HepG2 (cell line): ENCODE measurements around the gene PRPF4. TPM values are rescaled to one million over a fixed set of nuclear protein-coding genes. Genes with fewer than 3 reads are reported as not detected.

Experiments used
- KAT7 ChIP-seq: IDR thresholded peaks from 2 replicates; pipeline ENCODE4 v1.6.1; 2018; ENCODE audit warnings: borderline replicate concordance, missing compliant biosample characterization
- MAFK ChIP-seq, 2 experiments: IDR thresholded peaks in 1 of 2; conservative IDR thresholded peaks in 1 of 2; 2 replicates each; pipeline ENCODE4 v1.6.1; 2011; ENCODE audit warnings: improper control_type of control experiment in 2 of 2, low read length in 2 of 2
- MYPOP ChIP-seq: sonication (generic); formaldehyde crosslinking; IDR thresholded peaks from 2 replicates; pipeline ENCODE4 v1.8.1; 2023; ENCODE audit warnings: mild to moderate bottlenecking, moderate library complexity, missing genetic modification reagents
- NCOR1 ChIP-seq: fragments of 200-600 bp; sonication (generic); IDR thresholded peaks from 2 replicates; pipeline ENCODE4 v1.7.0; 2017; ENCODE audit warnings: antibody characterized with exemption, low read length, borderline replicate concordance
- NFRKB ChIP-seq: fragments of 450-650 bp; IDR thresholded peaks from 2 replicates; pipeline ENCODE4 v1.6.1; 2017
- PRDM15 ChIP-seq: sonication (generic); formaldehyde crosslinking; IDR thresholded peaks from 2 replicates; pipeline ENCODE4 v1.4.0; 2020; ENCODE audit warnings: missing genetic modification reagents
- RBM22 ChIP-seq: fragments of 200-400 bp; formaldehyde crosslinking; optimal IDR thresholded peaks from 2 replicates; pipeline ENCODE3; 2017; ENCODE audit warnings: mild to moderate bottlenecking, low read length, moderate library complexity
- SAFB2 ChIP-seq: sonication (generic); formaldehyde crosslinking; IDR thresholded peaks from 2 replicates; pipeline ENCODE4 v1.5.1; 2020; ENCODE audit warnings: missing genetic modification reagents, low read depth, mild to moderate bottlenecking, borderline replicate concordance
- SIN3B ChIP-seq: fragments of 150-350 bp; IDR thresholded peaks from 2 replicates; pipeline ENCODE4 v1.6.1; 2014; ENCODE audit warnings: low read length
- THRA ChIP-seq: sonication (generic); formaldehyde crosslinking; IDR thresholded peaks from 2 replicates; pipeline ENCODE4 v1.4.0; 2020; ENCODE audit warnings: missing genetic modification reagents, borderline replicate concordance
- ZFAT ChIP-seq: sonication (generic); formaldehyde crosslinking; conservative IDR thresholded peaks from 2 replicates; pipeline ENCODE4 v1.8.1; 2023; ENCODE audit warnings: missing genetic modification reagents, inconsistent platforms
- ZFP90 ChIP-seq: sonication (generic); formaldehyde crosslinking; IDR thresholded peaks from 2 replicates; pipeline ENCODE4 v1.8.0; 2022; ENCODE audit warnings: missing genetic modification reagents, mild to moderate bottlenecking, inconsistent platforms, borderline replicate concordance
- ZKSCAN8 ChIP-seq: IDR thresholded peaks from 2 replicates; pipeline ENCODE4 v1.6.1; 2016; ENCODE audit warnings: borderline replicate concordance, missing genetic modification reagents, missing compliant biosample characterization
- ZNF235 ChIP-seq: sonication (generic); formaldehyde crosslinking; IDR thresholded peaks from 2 replicates; pipeline ENCODE4 v1.8.1; 2023; ENCODE audit warnings: mild to moderate bottlenecking, missing genetic modification reagents, borderline replicate concordance
- ZNF292 ChIP-seq: sonication (generic); formaldehyde crosslinking; IDR thresholded peaks from 2 replicates; pipeline ENCODE4 v1.8.1; 2022; ENCODE audit warnings: mild to moderate bottlenecking, low read depth, missing genetic modification reagents, borderline replicate concordance
- ZNF335 ChIP-seq: sonication (generic); formaldehyde crosslinking; IDR thresholded peaks from 2 replicates; pipeline ENCODE4 v1.4.0; 2020; ENCODE audit warnings: missing genetic modification reagents
- ZNF343 ChIP-seq: sonication (generic); formaldehyde crosslinking; IDR thresholded peaks from 2 replicates; pipeline ENCODE4 v1.4.0; 2020; ENCODE audit warnings: mild to moderate bottlenecking, missing genetic modification reagents
- ZNF563 ChIP-seq: sonication (generic); formaldehyde crosslinking; IDR thresholded peaks from 2 replicates; pipeline ENCODE4 v1.8.0; 2022; ENCODE audit warnings: mild to moderate bottlenecking, moderate library complexity, missing genetic modification reagents
- ZSCAN20 ChIP-seq: sonication (generic); formaldehyde crosslinking; IDR thresholded peaks from 2 replicates; pipeline ENCODE4 v1.4.0; 2020; ENCODE audit warnings: missing genetic modification reagents, mild to moderate bottlenecking, borderline replicate concordance
- polyA plus RNA-seq, 8 experiments: library from polyadenylated mRNA; depleted of rRNA in 3 of 8; stranded (reverse) in 7 of 8; unstranded in 1 of 8; fragments of >200 nt; fragmentation: Illumina TruSeq in 4 of 8; extraction: Trizol in 4 of 8; gene quantifications; 2 replicates each; pipeline versions ENCODE4 v1.2.1 to v1.2.3, GENCODE V29; 2011 to 2016; ENCODE audit warnings: low read depth in 4 of 8, missing spikeins in 1 of 8, mixed read lengths in 1 of 8; ENCODE audit not compliant: insufficient read depth in 1 of 8
- total RNA-seq, 5 experiments: library from RNA; depleted of rRNA; stranded (reverse); fragments of >200 nt; fragmentation: Illumina TruSeq; extraction: Trizol; gene quantifications; 2 replicates each; pipeline ENCODE4 v1.2.3, GENCODE V29; 2016; ENCODE audit warnings: low read depth in 1 of 5
- TF ChIP-seq, protein P1 (sequence below): sonication (generic); formaldehyde crosslinking; IDR thresholded peaks from 2 replicates; pipeline ENCODE4 v1.9.0; 2022; ENCODE audit warnings: missing genetic modification reagents, mild to moderate bottlenecking, borderline replicate concordance

PRPF4 gene
- total and polyA plus RNA-seq, 2 of the 13 experiments (the other 11 are each of a cell fraction or from before 2014, with no cell fraction given), result 10.3 to 49.0 TPM

DNA sequence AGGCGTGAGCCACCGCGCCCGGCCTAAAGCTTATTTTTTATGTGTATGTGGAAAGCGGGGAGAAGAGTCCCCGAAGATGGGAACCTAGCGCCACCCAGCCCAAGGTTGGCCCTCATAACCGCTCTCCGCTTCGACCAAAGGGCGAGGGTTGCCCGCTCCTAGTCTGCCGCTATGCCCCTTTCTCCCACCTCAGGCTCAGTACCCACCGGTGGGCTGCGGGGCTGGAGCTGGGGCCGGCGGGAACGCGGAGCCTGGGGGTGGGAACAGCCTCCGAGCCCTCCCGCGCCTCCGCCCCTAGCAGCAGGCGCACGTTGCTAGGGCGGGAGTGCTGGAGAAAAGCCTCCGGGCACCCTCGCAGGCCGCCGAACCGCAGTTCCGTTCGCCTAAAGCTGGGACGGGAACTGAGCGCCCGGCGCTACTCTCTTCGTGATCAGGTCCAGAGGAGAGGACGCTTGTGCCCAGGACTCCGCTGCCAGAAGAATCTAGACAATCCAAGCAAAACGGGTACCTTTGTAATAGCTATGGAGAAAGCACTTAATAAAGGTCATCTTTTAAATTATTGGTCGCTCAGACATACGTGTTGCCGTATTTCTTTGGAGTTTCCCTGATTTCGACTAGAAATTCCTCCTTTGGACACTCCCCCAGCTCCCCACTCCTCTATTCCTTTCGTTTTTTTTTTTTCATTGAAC is 64.7 kb downstream of the PRPF4 start, which contains the start of gene WDR31 (continued):
- TF ChIP-seq RBM22 (peak; percentile 98), ZNF343 (0 out of 2 replicates have a peak, but pooled peaks have one; percentile 77), SIN3B (peak; percentile 83), ZNF235 (no peak), NCOR1 (no peak), ZKSCAN8 (peak; percentile 84; the same call in 1 of the 2 replicates), THRA (CRISPR knock-in tag) (peak; percentile 70; the same call in 1 of the 2 replicates), ZFAT (no peak), ZFP90 (CRISPR knock-in tag) (peak; percentile 94), ZNF563 (CRISPR knock-in tag) (peak; percentile 70), MYPOP (CRISPR knock-in tag) (peak; percentile 94), KAT7 (CRISPR knock-in tag) (peak; percentile 79; the same call in 1 of the 2 replicates), ZNF335 (CRISPR knock-in tag) (peak; percentile 71), MAFK (conservative IDR thresholded peaks at IDR 0.05 in 1 of 2, IDR thresholded peaks at IDR 0.05 in 1 of 2; ENCODE audit: low read length in 2 of 2) (peak in 1 of 2 experiments; percentile 82; a peak in 2 of 4 replicates), ZNF292 (CRISPR knock-in tag) (peak; percentile 48; the same call in 1 of the 2 replicates), PRDM15 (CRISPR knock-in tag) (peak; percentile 55; the same call in 1 of the 2 replicates), SAFB2 (CRISPR knock-in tag) (no peak; the same call in 1 of the 2 replicates), ZSCAN20 (CRISPR knock-in tag) (no peak), NFRKB (no peak)
- TF ChIP-seq, protein P1, sequence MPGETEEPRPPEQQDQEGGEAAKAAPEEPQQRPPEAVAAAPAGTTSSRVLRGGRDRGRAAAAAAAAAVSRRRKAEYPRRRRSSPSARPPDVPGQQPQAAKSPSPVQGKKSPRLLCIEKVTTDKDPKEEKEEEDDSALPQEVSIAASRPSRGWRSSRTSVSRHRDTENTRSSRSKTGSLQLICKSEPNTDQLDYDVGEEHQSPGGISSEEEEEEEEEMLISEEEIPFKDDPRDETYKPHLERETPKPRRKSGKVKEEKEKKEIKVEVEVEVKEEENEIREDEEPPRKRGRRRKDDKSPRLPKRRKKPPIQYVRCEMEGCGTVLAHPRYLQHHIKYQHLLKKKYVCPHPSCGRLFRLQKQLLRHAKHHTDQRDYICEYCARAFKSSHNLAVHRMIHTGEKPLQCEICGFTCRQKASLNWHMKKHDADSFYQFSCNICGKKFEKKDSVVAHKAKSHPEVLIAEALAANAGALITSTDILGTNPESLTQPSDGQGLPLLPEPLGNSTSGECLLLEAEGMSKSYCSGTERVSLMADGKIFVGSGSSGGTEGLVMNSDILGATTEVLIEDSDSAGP, result peak; percentile 96
